ENCODE results near the gene CSMD2. TPM values are rescaled to one million over a fixed set of nuclear protein-coding genes. Genes with fewer than 3 reads are reported as not detected.

The CSMD2 gene
- total and polyA plus RNA-seq, 2 donors (not counting 1 experiment from before 2014, with no cell fraction given): 2.2 to 7.6 TPM

DNA sequence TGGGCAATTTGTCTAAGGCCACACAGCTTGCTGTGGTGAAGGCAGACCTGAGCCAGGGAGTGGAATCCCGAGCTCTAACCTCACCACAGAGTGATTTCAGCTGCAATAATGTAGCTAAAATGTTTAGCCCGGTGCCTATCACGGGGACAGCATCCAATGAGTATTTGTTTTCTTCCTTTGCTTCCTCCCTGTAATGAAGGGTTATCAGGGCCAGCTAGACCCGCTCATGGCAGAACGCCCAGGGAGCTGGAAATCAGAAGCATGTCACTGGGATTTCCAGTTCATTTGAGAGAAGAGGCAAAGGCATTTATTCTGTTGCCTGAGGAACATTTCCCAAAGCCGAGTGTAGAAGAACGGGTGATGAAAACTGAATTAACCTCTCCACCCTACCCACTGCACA lies 509.5 kb downstream of the CSMD2 start:
- H3K36me3 ChIP-seq (ENCODE audit: control insufficient read depth, insufficient read depth, low read length): no peaks in the 10 kb centered on the region
- no peak overlapping the region for H3K4me2 ChIP-seq (ENCODE audit: extremely low read depth, insufficient read depth, low read length)
- H3K27me3 ChIP-seq (ENCODE audit: control insufficient read depth, insufficient read depth, low read length): no peaks in the 10 kb centered on the region
- no peaks in the 10 kb centered on the region for H3K4me1 ChIP-seq (ENCODE audit: control insufficient read depth, extremely low read depth, insufficient read depth, low read length)
- H2AFZ ChIP-seq (ENCODE audit: low read length): no peak overlapping the region
- H3K9me3 ChIP-seq (ENCODE audit: control insufficient read depth, insufficient read depth, low read depth, low read length): no peaks in the 10 kb centered on the region
- no peaks in the 10 kb centered on the region for H4K20me1 ChIP-seq (ENCODE audit: control insufficient read depth, extremely low read depth, insufficient read depth, low read length)
- TF ChIP-seq, protein P1, sequence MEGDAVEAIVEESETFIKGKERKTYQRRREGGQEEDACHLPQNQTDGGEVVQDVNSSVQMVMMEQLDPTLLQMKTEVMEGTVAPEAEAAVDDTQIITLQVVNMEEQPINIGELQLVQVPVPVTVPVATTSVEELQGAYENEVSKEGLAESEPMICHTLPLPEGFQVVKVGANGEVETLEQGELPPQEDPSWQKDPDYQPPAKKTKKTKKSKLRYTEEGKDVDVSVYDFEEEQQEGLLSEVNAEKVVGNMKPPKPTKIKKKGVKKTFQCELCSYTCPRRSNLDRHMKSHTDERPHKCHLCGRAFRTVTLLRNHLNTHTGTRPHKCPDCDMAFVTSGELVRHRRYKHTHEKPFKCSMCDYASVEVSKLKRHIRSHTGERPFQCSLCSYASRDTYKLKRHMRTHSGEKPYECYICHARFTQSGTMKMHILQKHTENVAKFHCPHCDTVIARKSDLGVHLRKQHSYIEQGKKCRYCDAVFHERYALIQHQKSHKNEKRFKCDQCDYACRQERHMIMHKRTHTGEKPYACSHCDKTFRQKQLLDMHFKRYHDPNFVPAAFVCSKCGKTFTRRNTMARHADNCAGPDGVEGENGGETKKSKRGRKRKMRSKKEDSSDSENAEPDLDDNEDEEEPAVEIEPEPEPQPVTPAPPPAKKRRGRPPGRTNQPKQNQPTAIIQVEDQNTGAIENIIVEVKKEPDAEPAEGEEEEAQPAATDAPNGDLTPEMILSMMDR (conservative IDR thresholded peaks at IDR 0.05 in 1 of 2, IDR thresholded peaks at IDR 0.05 in 1 of 2; ENCODE audit: low read depth in 1 of 2, low read length in 2 of 2): no peak
- TF ChIP-seq EZH2 (IDR thresholded peaks at IDR 0.05; ENCODE audit: low read length, missing control alignments): no peak
- no peak for DNase-seq (ENCODE audit: low read depth in 2 of 2)
- no peak overlapping the region for H3K9ac ChIP-seq (ENCODE audit: insufficient read depth, low read length)
- H3K27ac ChIP-seq (ENCODE audit: insufficient read depth, low read length): no peak overlapping the region
- no peaks in the 10 kb centered on the region for H3K79me2 ChIP-seq (ENCODE audit: control insufficient read depth, insufficient read depth, low read length)
- no peak overlapping the region for H3K4me3 ChIP-seq (replicated peaks in 1 of 4; ENCODE audit: control extremely low read depth in 1 of 4, insufficient read depth in 1 of 4, low read depth in 3 of 4, low read length in 4 of 4)

DNA sequence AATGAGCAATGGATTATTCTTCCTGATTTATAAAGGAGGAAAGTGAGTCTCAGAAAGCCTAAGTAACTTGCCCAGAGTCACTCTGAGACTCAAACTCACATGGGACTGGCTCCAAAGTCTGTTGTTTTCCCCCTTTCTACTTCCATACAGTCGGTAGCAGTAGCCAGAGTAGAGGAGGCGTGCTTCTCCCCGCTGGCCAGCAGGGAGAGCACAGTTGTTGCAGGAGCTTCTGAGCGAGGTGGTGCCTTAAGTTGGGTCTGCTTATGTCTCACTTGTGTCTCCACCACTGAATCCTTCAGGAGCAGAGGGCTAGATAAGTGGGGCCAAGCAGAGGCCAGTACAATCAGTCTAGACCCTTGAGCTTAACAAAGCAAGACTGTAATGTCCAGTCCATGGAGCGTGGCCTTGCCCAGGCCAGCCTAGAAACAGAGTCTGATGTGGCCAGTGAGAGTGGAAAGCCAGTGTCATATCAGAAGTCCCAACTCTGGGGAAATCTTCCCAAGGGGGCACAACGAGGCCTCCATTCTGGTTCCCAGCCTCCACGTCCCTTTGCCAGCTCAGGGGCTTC lies 510.7 kb downstream of the CSMD2 start:
- Histone ChIP-seq H2AFZ (ENCODE audit: low read length) (no peak overlapping the region), H3K27ac (ENCODE audit: insufficient read depth, low read length) (no peak overlapping the region), H4K20me1 (ENCODE audit: control insufficient read depth, extremely low read depth, insufficient read depth, low read length) (no peaks in the 10 kb centered on the region), H3K79me2 (ENCODE audit: control insufficient read depth, insufficient read depth, low read length) (no peaks in the 10 kb centered on the region), H3K9me3 (ENCODE audit: control insufficient read depth, insufficient read depth, low read depth, low read length) (no peaks in the 10 kb centered on the region), H3K4me2 (ENCODE audit: extremely low read depth, insufficient read depth, low read length) (no peak overlapping the region), H3K9ac (ENCODE audit: insufficient read depth, low read length) (no peak overlapping the region), H3K4me1 (ENCODE audit: control insufficient read depth, extremely low read depth, insufficient read depth, low read length) (no peaks in the 10 kb centered on the region), H3K4me3 (replicated peaks in 1 of 4; ENCODE audit: control extremely low read depth in 1 of 4, insufficient read depth in 1 of 4, low read depth in 3 of 4, low read length in 4 of 4) (no peak overlapping the region), H3K36me3 (ENCODE audit: control insufficient read depth, insufficient read depth, low read length) (no peaks in the 10 kb centered on the region), H3K27me3 (ENCODE audit: control insufficient read depth, insufficient read depth, low read length) (no peaks in the 10 kb centered on the region)
- TF ChIP-seq EZH2 (IDR thresholded peaks at IDR 0.05; ENCODE audit: low read length, missing control alignments): no peak
- TF ChIP-seq, protein P1 (conservative IDR thresholded peaks at IDR 0.05 in 1 of 2, IDR thresholded peaks at IDR 0.05 in 1 of 2; ENCODE audit: low read depth in 1 of 2, low read length in 2 of 2): peak; percentile 21 to 54
- peak in 1 of 2 donors; percentile 43 for DNase-seq (ENCODE audit: low read depth in 2 of 2)

DNA sequence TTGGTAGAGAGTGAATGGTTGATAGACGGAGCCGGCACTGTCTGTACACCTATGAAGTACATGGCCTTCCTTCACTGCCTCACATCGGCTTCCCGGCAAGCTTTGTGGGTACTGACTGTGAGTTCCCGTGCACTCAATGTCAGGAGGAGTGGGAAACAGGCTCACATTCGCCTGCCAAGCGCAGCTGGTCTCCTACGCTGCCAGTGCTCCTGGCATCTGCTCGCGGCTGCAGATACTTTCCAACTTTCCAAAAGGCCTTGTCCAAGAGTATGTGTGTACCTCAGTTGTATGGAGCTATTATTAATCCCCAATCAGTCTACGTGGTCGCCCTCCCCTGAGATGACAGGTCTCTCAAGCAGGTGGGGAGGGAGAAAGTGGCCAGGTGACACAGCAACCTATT lies 511.8 kb downstream of the CSMD2 start:
- Histone ChIP-seq H3K9ac (ENCODE audit: insufficient read depth, low read length) (no peak overlapping the region), H3K4me3 (replicated peaks in 1 of 4; ENCODE audit: control extremely low read depth in 1 of 4, insufficient read depth in 1 of 4, low read depth in 3 of 4, low read length in 4 of 4) (no peak overlapping the region), H3K27ac (ENCODE audit: insufficient read depth, low read length) (no peak overlapping the region), H3K27me3 (ENCODE audit: control insufficient read depth, insufficient read depth, low read length) (no peaks in the 10 kb centered on the region), H4K20me1 (ENCODE audit: control insufficient read depth, extremely low read depth, insufficient read depth, low read length) (no peaks in the 10 kb centered on the region), H3K79me2 (ENCODE audit: control insufficient read depth, insufficient read depth, low read length) (no peaks in the 10 kb centered on the region), H3K36me3 (ENCODE audit: control insufficient read depth, insufficient read depth, low read length) (no peaks in the 10 kb centered on the region), H3K4me1 (ENCODE audit: control insufficient read depth, extremely low read depth, insufficient read depth, low read length) (no peaks in the 10 kb centered on the region), H3K4me2 (ENCODE audit: extremely low read depth, insufficient read depth, low read length) (no peak overlapping the region), H2AFZ (ENCODE audit: low read length) (no peak overlapping the region), H3K9me3 (ENCODE audit: control insufficient read depth, insufficient read depth, low read depth, low read length) (no peaks in the 10 kb centered on the region)
- DNase-seq (ENCODE audit: low read depth in 2 of 2): no peak
- TF ChIP-seq, protein P1 (conservative IDR thresholded peaks at IDR 0.05 in 1 of 2, IDR thresholded peaks at IDR 0.05 in 1 of 2; ENCODE audit: low read depth in 1 of 2, low read length in 2 of 2): no peak
- no peak for TF ChIP-seq EZH2 (IDR thresholded peaks at IDR 0.05; ENCODE audit: low read length, missing control alignments)
